Measurements from ENCODE around the gene ADAMTS17.

DNA sequence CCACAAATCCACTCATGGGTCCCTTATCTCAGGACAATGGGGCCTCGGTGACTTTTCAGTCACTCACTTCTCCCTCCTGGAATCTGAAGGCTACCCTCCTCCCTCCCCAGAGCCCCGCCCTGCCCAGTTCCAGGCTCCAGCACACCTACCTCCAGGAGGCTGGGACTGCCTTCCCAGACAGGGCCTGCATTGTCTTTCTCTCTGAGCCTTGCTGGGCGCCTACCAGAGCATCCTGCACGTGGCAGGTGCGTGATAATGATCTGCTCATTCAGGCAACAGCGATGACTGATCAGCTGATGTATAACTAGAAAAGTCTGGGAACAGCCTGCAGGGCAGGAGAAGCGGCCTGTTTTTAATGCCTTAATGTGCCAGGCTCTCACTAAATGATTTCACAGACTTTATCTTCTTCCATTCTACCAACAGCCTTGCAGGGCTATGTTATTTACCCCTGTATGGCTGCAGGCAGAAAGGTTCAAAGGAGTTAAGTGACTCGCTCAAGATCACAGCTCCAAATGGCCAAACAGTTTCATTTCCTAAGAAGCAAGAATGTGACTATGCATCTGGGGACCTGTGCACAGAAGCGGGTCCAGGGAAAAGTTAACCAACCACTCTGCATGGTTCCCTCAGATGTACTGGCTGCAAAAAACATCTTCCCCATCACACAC lies 6.3 kb downstream of the ADAMTS17 start:
- TF ChIP-seq CTCF (IDR thresholded peaks at IDR 0.05; ENCODE audit: low read depth, low read length, missing input control) (no peak), RAD21 (IDR thresholded peaks at IDR 0.05) (no peak), EGR1 (IDR thresholded peaks at IDR 0.05; ENCODE audit: low read depth in 2 of 2) (no peak), SP1 (IDR thresholded peaks at IDR 0.05) (no peak), YY1 (IDR thresholded peaks at IDR 0.05) (no peak), TAF1 (conservative IDR thresholded peaks at IDR 0.05) (no peak), JUND (IDR thresholded peaks at IDR 0.05) (no peak), FOXA1 (IDR thresholded peaks at IDR 0.05) (no peak)
- TF ChIP-seq, protein P1, sequence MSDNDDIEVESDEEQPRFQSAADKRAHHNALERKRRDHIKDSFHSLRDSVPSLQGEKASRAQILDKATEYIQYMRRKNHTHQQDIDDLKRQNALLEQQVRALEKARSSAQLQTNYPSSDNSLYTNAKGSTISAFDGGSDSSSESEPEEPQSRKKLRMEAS (IDR thresholded peaks at IDR 0.05): no peak
